ENCODE results near the gene ZNF367.
A peak's percentile ranks its signal among the peaks of the same experiment; 100 is the strongest.

The ZNF367 gene

GRCh38 chr9:96418083-96418919, at the start of gene ZNF367:
ZNF367 (minus strand) TSS chr9:96418370; CDS start chr9:96418032, 338 bp downstream.
- peak; percentile 81 for DNase-seq

GRCh38 chr9:96467784-96468183, 49.6 kb upstream of the ZNF367 start:
- DNase-seq, result no peak

GRCh38 chr9:96464426-96464825, 46.3 kb upstream of the ZNF367 start:
- DNase-seq, result no peak

- DNase-seq, result no peak
Observed at GRCh38 chr9:96462541-96462940, 44.4 kb upstream of the ZNF367 start.

DNA sequence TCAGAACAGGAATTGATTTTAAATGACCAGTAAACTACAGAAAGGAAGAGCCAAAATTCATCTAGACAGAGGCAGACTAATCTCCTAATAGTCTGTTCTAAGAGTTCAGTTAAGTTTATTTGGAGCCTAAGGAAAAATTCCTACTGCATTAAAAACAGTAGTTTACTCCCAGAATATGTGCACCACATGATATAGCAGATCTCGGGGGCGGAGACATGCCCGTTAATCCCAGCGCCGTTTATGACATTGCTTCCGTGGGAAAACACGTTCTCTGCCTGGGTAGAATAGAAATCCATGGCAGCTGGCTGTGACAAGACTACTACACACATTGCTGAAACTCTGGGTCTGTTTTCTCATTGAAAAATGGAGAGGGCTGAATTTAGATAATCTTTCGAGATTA, 43.2 kb upstream of the ZNF367 start:
- DNase-seq, result no peak

GRCh38 chr9:96460882-96461281, 42.7 kb upstream of the ZNF367 start:
- DNase-seq, result no peak

- no peak for DNase-seq
Observed at GRCh38 chr9:96460470-96460869, 42.3 kb upstream of the ZNF367 start.

- no peak for DNase-seq
Observed at GRCh38 chr9:96459268-96460007, 41.3 kb upstream of the ZNF367 start.

DNA sequence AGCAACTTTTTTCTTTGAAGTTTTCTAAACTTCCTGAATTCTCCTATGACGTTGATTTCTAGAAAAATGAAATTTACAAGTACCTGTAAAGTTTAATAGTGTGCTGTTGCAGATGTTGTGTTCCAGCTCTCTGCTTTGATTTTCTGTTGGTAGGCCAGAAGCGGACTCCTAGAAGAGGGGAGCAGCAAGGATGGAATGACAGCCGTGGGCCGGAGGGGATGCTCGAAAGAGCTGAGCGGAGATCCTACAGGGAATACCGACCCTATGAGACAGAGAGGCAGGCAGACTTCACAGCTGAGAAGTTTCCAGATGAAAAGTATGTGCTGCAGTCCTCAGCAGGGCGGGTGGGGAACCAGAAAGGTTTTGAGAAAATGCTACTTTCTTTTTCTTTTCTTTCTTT, 40.1 kb upstream of the ZNF367 start:
- DNase-seq, result no peak

DNA sequence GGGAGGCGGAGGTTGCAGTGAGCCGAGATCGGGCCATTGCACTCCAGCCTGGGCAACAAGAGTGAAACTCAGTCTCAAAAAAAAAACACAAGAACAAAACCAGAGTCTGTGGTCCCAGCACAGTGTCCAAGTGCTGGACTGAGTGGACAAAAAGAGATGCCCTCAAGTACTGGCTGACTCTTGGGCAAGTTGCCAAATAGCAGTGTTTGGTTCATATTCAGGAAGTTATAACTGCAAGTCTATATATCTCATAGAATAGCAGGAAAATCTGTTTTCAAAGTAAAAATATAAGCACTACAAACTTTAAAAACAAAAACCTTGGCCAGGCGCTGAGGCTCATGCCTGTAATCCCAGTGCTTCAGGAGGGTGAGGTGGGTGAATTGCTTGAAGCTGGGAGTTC, 39.1 kb upstream of the ZNF367 start:
- no peak for DNase-seq

GRCh38 chr9:96453625-96454024, 35.5 kb upstream of the ZNF367 start:
- no peak for DNase-seq

GRCh38 chr9:96450613-96451528, 32.7 kb upstream of the ZNF367 start:
- DNase-seq, result no peak

- peak; percentile 35 for DNase-seq
Observed at GRCh38 chr9:96449845-96450612, 31.9 kb upstream of the ZNF367 start, which contains the start of gene HABP4. HABP4 (plus strand) TSS chr9:96450169; CDS start chr9:96450280, 111 bp downstream.

GRCh38 chr9:96449523-96449844, 31.3 kb upstream of the ZNF367 start:
- DNase-seq, result no peak

- no peak for DNase-seq
Observed at GRCh38 chr9:96448546-96449170, 30.5 kb upstream of the ZNF367 start.

- no peak for DNase-seq
Observed at GRCh38 chr9:96447406-96447805, 29.2 kb upstream of the ZNF367 start.

DNA sequence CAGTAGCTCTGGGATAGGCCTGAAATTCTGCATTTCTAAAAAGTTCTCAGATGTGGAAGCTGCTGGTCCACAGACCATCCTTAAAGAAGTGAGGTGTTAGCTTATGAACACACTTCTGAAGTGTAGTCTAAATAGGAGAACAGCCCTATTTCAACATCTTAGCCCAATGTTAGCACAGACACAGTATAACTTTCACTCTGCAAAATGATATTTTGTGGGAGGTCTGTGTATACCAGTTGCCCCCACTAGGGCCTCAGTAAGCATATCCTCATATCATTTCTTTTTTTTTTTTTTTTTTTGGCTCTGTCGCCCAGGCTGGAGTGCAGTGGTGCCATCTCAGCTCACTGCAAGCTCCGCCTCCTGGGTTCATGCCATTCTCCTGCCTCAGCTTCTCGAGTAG, 24.3 kb upstream of the ZNF367 start:
- DNase-seq, result peak; percentile 26

DNA sequence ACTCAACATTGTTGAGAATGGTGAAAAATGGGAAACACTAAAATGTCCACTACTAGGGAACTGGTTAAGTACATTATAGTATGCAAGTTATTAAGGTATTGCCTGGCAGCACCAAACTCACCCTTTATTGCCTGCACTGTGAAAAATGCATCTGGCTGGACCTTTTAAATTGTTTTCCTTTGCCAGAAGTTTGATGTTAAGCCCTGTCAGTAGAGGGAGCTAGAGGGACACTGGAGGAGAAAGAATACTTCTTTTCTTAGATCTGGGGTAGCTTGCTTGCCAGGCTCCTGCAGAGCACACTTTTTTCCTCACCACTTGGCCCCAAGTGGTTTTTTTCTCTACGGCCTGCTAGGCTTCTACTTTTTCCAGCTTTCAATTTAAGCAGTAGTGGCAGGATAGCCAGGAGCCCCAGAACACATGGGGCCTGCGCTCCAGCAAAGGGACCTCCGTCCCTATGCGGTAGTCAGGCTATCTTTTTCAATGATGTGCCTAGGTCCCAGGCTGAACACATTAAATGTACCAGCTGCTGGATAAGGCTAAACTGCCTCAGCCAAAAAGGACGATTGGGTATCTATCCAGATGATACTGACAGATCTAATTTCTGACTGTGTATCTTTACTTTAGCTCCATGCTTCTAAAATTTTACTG, 23.8 kb upstream of the ZNF367 start:
- DNase-seq, result no peak

DNA sequence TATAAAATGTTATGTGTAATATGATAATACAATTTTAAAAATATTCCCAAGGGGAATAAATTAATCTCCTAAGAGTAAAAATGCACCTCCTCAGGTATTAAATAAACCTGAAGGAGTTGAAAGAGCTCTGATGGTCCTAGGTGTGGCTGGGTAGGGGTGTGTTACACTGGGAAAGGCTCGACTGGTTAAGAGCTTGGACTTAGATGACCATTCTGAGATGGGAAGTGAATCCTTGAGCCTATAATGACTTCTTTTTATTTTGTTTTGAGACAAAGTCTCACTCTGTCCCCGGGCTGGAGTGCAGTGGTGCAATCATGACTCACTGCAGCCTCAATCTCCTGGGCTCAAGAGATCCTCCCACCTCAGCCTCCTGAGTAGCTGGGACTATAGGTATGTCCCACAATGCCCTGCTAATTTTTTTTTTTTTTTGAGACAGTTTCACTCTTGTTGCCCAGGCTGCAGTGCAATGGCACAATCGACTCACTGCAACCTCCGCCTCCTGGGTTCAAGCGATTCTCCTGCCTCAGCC, 22.6 kb upstream of the ZNF367 start:
- no peak for DNase-seq

DNA sequence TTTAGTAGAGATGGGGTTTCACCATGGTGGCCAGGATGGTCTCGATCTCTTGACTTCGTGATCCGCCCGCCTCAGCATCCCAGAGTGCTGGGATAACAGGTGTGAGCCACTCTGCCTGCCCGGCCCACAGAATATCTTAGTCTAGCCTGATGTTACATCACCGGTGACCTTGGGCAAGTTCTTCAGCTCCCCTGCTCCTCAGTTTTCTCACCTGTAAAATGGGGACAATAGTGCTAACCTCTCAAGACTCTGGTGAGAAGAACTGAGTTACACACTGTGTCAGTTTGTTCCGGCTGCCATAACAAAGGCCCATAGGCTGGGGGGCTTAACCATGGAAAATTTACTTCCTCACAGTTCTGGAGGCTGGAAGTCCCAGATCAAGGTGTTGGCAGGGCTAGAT, 19.3 kb upstream of the ZNF367 start:
- DNase-seq, result no peak

Data from SIG-M5 (cell line).